Subcutaneous abdominal adipose tissue (tissue), 5 donors: ENCODE measurements around the gene FAM107A.

ENCODE experiments used
- H3K27ac ChIP-seq: one replicate; pipeline ENCODE4 v1.7.0; 2013; ENCODE audit warnings: low read depth, mild to moderate bottlenecking, inconsistent platforms, low read length, moderate library complexity
- H3K27me3 ChIP-seq, 5 donors: one replicate each; pipeline ENCODE4 v1.7.0; 2013; ENCODE audit warnings: low read length in 5 of 5, inconsistent platforms in 1 of 5; ENCODE audit not compliant: control insufficient read depth in 5 of 5, insufficient read depth in 4 of 5
- H3K36me3 ChIP-seq, 5 donors: one replicate each; pipeline ENCODE4 v1.7.0; 2013; ENCODE audit warnings: low read length in 5 of 5; ENCODE audit not compliant: control insufficient read depth in 5 of 5, insufficient read depth in 5 of 5
- H3K4me1 ChIP-seq, 5 donors: one replicate each; pipeline ENCODE4 v1.7.0; 2013; ENCODE audit warnings: low read length in 5 of 5, mild to moderate bottlenecking in 3 of 5, moderate library complexity in 1 of 5; ENCODE audit not compliant: control insufficient read depth in 5 of 5, insufficient read depth in 5 of 5
- H3K4me3 ChIP-seq, 5 donors: one replicate each; pipeline ENCODE4 v1.7.0; 2013; ENCODE audit warnings: low read length in 5 of 5, low read depth in 1 of 5
- H3K9ac ChIP-seq, 5 donors: one replicate each; pipeline ENCODE4 v1.7.0; 2013; ENCODE audit warnings: low read length in 5 of 5, mild to moderate bottlenecking in 4 of 5, moderate library complexity in 3 of 5
- H3K9me3 ChIP-seq, 5 donors: one replicate each; pipeline ENCODE4 v1.7.0; 2013; ENCODE audit warnings: low read length in 5 of 5; ENCODE audit not compliant: control insufficient read depth in 5 of 5
- donor health status: healthy.
- donor health status: healthy.
- donor health status: healthy.
- donor health status: healthy.
- donor health status: healthy.

FAM107A gene

DNA sequence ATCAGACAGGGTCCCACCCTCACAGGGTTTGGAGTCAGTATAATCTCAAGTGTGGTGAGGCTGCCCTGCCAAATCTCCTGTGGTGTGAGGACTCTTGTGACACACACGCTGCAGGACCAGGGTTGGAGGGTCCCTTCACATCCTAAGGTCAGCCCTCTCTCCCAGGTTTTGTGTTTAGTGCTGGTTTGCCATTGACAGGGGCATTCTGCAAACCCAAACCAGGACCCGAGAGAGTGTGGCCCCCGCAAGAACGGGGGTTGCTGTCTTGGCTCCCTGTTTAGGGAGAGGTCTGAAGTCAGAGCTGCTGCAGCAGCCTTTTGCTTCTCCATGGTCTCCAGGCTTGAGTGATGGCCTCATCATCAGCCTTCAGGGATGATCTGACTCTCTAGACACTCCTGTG lies 14.7 kb downstream of the FAM107A start:
- peaks cover 0 to 4% (median 2%) of the 10 kb centered on the region in 5 donors for H3K4me1 ChIP-seq
- H3K9ac ChIP-seq = no peak overlapping the region
- peaks cover 0 to 24% (median 13%) of the 10 kb centered on the region in 5 donors for H3K36me3 ChIP-seq
- no peak overlapping the region for H3K27ac ChIP-seq
- H3K27me3 ChIP-seq = no peaks in the 10 kb centered on the region
- peaks cover 0 to 2% (median 0%) of the 10 kb centered on the region in 5 donors for H3K9me3 ChIP-seq
- H3K4me3 ChIP-seq = no peak overlapping the region

DNA sequence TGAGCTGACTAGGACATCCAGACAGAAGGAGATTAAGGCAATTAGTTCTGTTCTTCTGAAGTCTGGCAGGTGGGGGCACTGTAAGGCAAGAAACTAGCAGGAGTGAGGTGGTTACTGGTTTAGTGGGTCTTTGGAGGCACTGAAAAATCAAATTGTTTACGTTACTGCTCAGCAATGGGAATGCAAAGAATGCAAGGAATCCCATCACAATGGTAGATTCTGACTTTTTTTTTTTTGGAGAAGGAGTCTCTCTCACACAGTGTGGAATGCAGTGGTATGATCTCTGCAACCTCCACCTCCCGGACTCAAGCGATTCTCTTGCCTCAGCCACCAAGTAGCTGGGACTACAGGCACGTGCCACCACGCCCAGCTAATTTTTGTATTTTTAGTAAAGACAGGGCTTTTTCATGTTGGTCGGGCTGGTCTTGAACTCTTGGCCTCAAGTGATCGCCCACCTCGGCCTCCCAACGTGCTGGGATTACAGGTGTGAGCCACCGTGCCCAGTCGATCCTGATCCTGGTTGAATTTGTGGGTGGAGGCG lies 16.4 kb downstream of the FAM107A start:
- peaks cover 0 to 2% (median 0%) of the 10 kb centered on the region in 5 donors for H3K9me3 ChIP-seq
- H3K9ac ChIP-seq = no peak overlapping the region
- peaks cover 0 to 11% (median 4%) of the 10 kb centered on the region in 5 donors for H3K36me3 ChIP-seq
- peaks cover 2 to 13% (median 12%) of the 10 kb centered on the region in 5 donors for H3K4me1 ChIP-seq
- H3K4me3 ChIP-seq = no peak overlapping the region
- H3K27ac ChIP-seq = no peak overlapping the region
- no peaks in the 10 kb centered on the region for H3K27me3 ChIP-seq

GRCh38 chr3:58559586-58559985 lies 17.6 kb downstream of the FAM107A start:
- H3K9me3 ChIP-seq = peaks cover 0 to 2% (median 0%) of the 10 kb centered on the region in 5 donors
- no peaks in the 10 kb centered on the region for H3K27me3 ChIP-seq
- H3K4me1 ChIP-seq = peaks cover 2 to 13% (median 12%) of the 10 kb centered on the region in 5 donors
- H3K4me3 ChIP-seq = no peak overlapping the region
- no peak overlapping the region for H3K9ac ChIP-seq
- peaks cover 0 to 5% (median 1%) of the 10 kb centered on the region in 5 donors for H3K36me3 ChIP-seq
- no peak overlapping the region for H3K27ac ChIP-seq

DNA sequence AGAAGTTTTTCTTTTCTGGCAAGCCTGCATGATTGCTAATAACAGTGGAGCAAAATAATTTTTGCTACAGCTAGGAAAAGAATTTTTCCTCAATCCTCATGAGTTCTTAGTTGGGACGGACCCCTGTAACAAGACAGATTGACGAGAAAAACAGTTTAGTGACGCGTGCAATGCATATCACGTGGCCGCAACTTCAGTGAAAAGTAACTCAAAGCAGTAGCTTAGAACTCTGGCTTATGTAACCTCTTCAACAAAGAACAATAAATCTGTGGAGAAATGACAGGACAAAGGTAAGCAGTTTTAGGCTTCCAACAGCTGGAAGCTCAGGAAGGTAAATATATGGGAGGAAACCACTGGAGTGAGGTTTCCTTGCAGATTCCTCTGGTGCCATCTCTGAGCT lies 19.7 kb downstream of the FAM107A start:
- Histone ChIP-seq H3K4me1 (peaks cover 2 to 13% (median 12%) of the 10 kb centered on the region in 5 donors), H3K9ac (peak overlapping the region in 3 of 5 donors; percentile 1 to 48 (median 30)), H3K36me3 (peaks cover 0 to 4% (median 0%) of the 10 kb centered on the region in 5 donors), H3K27me3 (no peaks in the 10 kb centered on the region), H3K4me3 (peak overlapping the region in 1 of 5 donors; percentile 28), H3K27ac (no peak overlapping the region), H3K9me3 (no peaks in the 10 kb centered on the region)

- no peak overlapping the region for H3K4me3 ChIP-seq
These were observed 20.4 kb downstream of the FAM107A start for GRCh38 chr3:58556761-58557221.

GRCh38 chr3:58556001-58556400 lies 21.2 kb downstream of the FAM107A start:
- no peak overlapping the region for H3K27ac ChIP-seq
- peaks cover 2 to 13% (median 12%) of the 10 kb centered on the region in 5 donors for H3K4me1 ChIP-seq
- H3K36me3 ChIP-seq = no peaks in the 10 kb centered on the region
- no peaks in the 10 kb centered on the region for H3K27me3 ChIP-seq
- no peak overlapping the region for H3K4me3 ChIP-seq
- H3K9ac ChIP-seq = no peak overlapping the region
- peaks cover 0 to 6% (median 5%) of the 10 kb centered on the region in 5 donors for H3K9me3 ChIP-seq

More at GRCh38 chr3:58556761-58557221, 20.4 kb downstream of the FAM107A start:
- no peaks in the 10 kb centered on the region for H3K36me3 ChIP-seq
- H3K9ac ChIP-seq = peak overlapping the region in 1 of 5 donors; percentile 1
- no peak overlapping the region for H3K27ac ChIP-seq
- H3K9me3 ChIP-seq = peaks cover 0 to 6% (median 5%) of the 10 kb centered on the region in 5 donors
- no peaks in the 10 kb centered on the region for H3K27me3 ChIP-seq
- H3K4me1 ChIP-seq = peaks cover 2 to 13% (median 12%) of the 10 kb centered on the region in 5 donors

GRCh38 chr3:58555203-58555602 lies 22.0 kb downstream of the FAM107A start:
- Histone ChIP-seq H3K36me3 (no peaks in the 10 kb centered on the region), H3K27me3 (no peaks in the 10 kb centered on the region), H3K9me3 (peaks cover 0 to 6% (median 5%) of the 10 kb centered on the region in 5 donors), H3K4me3 (no peak overlapping the region), H3K4me1 (peaks cover 2 to 13% (median 12%) of the 10 kb centered on the region in 5 donors), H3K27ac (no peak overlapping the region), H3K9ac (no peak overlapping the region)

DNA sequence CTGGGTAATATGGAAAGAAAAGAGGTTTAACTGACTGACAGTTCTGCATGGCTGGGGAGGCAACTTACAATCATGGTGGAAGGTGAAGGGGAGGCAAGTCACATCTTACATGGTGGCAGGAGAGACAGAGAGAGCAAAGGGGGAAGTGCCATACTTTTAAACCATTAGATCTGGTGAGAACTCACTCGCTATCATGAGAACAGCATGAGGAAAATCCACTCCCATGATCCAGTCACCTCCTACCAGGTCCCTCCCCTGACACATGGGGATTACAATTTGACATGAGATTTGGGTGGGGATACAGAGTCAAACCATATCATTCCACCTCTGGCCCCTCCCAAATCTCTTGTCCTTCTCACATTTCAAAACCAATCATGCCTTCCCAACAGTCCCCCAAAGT lies 24.2 kb downstream of the FAM107A start:
- Histone ChIP-seq H3K4me3 (no peak overlapping the region), H3K27me3 (no peaks in the 10 kb centered on the region), H3K9me3 (peaks cover 0 to 6% (median 5%) of the 10 kb centered on the region in 5 donors), H3K4me1 (peaks cover 2 to 13% (median 12%) of the 10 kb centered on the region in 5 donors), H3K9ac (no peak overlapping the region), H3K36me3 (no peaks in the 10 kb centered on the region), H3K27ac (no peak overlapping the region)

- Histone ChIP-seq H3K27ac (no peak overlapping the region), H3K36me3 (no peaks in the 10 kb centered on the region), H3K9me3 (peaks cover 0 to 6% (median 5%) of the 10 kb centered on the region in 5 donors), H3K9ac (no peak overlapping the region), H3K27me3 (no peaks in the 10 kb centered on the region), H3K4me1 (peaks cover 0 to 2% (median 2%) of the 10 kb centered on the region in 5 donors), H3K4me3 (no peak overlapping the region)
These were observed 25.5 kb downstream of the FAM107A start for GRCh38 chr3:58551636-58552180.

- Histone ChIP-seq H3K4me1 (no peaks in the 10 kb centered on the region), H3K9ac (no peak overlapping the region), H3K27ac (no peak overlapping the region), H3K9me3 (no peaks in the 10 kb centered on the region), H3K36me3 (no peaks in the 10 kb centered on the region), H3K4me3 (no peak overlapping the region), H3K27me3 (no peaks in the 10 kb centered on the region)
These were observed 32.6 kb downstream of the FAM107A start for GRCh38 chr3:58544541-58544940.
